ENCODE results near the gene TPSD1. TPM values are rescaled to one million over a fixed set of nuclear protein-coding genes. Genes with fewer than 3 reads are reported as not detected.

The TPSD1 gene
- total RNA-seq, 1 experiment from 2014 or later = not detected

GRCh38 chr16:1212616-1213194, 43.2 kb upstream of the TPSD1 start:
- H3K27ac Mint-ChIP-seq = no peak overlapping the region
- WGBS (ENCODE audit: extremely low coverage, insufficient read length, low lambda C conversion rate) = no CpG with 5 or more reads among the region's 40 CpGs
- no peaks in the 10 kb centered on the region for H3K23me2 ChIP-seq (ENCODE audit: insufficient read length, low read depth, low read length, poor library complexity, severe bottlenecking)
- H2BK15ac ChIP-seq (ENCODE audit: low read depth, low read length) = no peak overlapping the region
- no peak overlapping the region for H3K14ac ChIP-seq (ENCODE audit: insufficient read depth, low read length)
- H3K9me3 Mint-ChIP-seq = no peaks in the 10 kb centered on the region
- DNase-seq = no peak
- no peaks in the 10 kb centered on the region for H3K27me3 ChIP-seq (ENCODE audit: insufficient read depth, low read length)
- TF ChIP-seq, protein P1, sequence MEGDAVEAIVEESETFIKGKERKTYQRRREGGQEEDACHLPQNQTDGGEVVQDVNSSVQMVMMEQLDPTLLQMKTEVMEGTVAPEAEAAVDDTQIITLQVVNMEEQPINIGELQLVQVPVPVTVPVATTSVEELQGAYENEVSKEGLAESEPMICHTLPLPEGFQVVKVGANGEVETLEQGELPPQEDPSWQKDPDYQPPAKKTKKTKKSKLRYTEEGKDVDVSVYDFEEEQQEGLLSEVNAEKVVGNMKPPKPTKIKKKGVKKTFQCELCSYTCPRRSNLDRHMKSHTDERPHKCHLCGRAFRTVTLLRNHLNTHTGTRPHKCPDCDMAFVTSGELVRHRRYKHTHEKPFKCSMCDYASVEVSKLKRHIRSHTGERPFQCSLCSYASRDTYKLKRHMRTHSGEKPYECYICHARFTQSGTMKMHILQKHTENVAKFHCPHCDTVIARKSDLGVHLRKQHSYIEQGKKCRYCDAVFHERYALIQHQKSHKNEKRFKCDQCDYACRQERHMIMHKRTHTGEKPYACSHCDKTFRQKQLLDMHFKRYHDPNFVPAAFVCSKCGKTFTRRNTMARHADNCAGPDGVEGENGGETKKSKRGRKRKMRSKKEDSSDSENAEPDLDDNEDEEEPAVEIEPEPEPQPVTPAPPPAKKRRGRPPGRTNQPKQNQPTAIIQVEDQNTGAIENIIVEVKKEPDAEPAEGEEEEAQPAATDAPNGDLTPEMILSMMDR (conservative IDR thresholded peaks at IDR 0.05) = no peak
- no peak overlapping the region for H3K56ac ChIP-seq (ENCODE audit: insufficient read length, low read depth, low read length)
- no peaks in the 10 kb centered on the region for H3K4me1 ChIP-seq (ENCODE audit: insufficient read depth, low read length)
- no peak overlapping the region for H3K23ac ChIP-seq (ENCODE audit: insufficient read length, low read depth, low read length)
- no peak overlapping the region for H3K9ac ChIP-seq (ENCODE audit: extremely low read depth, insufficient read length, low read length)
- no peaks in the 10 kb centered on the region for H3K4me1 Mint-ChIP-seq
- no peak overlapping the region for H2BK120ac ChIP-seq (ENCODE audit: low read depth, low read length, poor library complexity, severe bottlenecking)
- no peak overlapping the region for H4K91ac ChIP-seq (ENCODE audit: insufficient read length, low read depth, low read length)
- H2AK5ac ChIP-seq (ENCODE audit: insufficient read length, low read length) = no peak overlapping the region
- H3K4ac ChIP-seq (ENCODE audit: low read depth, low read length) = no peak overlapping the region
- H2BK5ac ChIP-seq (ENCODE audit: insufficient read length, low read length) = no peak overlapping the region
- no peaks in the 10 kb centered on the region for H3K79me1 ChIP-seq (ENCODE audit: insufficient read depth, low read depth, low read length, poor library complexity, severe bottlenecking)
- no peak overlapping the region for H2BK12ac ChIP-seq (ENCODE audit: insufficient read length, low read depth, low read length)
- no peak overlapping the region for H3K18ac ChIP-seq (ENCODE audit: insufficient read length, low read depth, low read length)
- no peaks in the 10 kb centered on the region for H3K79me2 ChIP-seq (ENCODE audit: insufficient read depth, low read length)
- H2BK20ac ChIP-seq (ENCODE audit: low read depth, low read length, poor library complexity, severe bottlenecking) = no peak overlapping the region
- H3K36me3 Mint-ChIP-seq (ENCODE audit: insufficient read depth in 1 of 3, low read depth in 3 of 3) = peaks cover 0 to 43% (median 34%) of the 10 kb centered on the region in 3 experiments; a peak in 6 of 7 replicates
- H3K4me2 ChIP-seq (ENCODE audit: insufficient read depth, insufficient read length, low read length) = no peak overlapping the region
- H3K9me3 ChIP-seq (ENCODE audit: control insufficient read depth, low read depth, low read length) = no peaks in the 10 kb centered on the region
- H4K20me1 ChIP-seq (ENCODE audit: control insufficient read depth, insufficient read depth, insufficient read length) = peaks cover 3% of the 10 kb centered on the region
- no peak overlapping the region for H3K27ac ChIP-seq (ENCODE audit: insufficient read length, low read depth, low read length)
- H3K27me3 Mint-ChIP-seq (ENCODE audit: low read depth) = no peaks in the 10 kb centered on the region
- H4K5ac ChIP-seq (ENCODE audit: insufficient read length, low read depth, low read length) = no peak overlapping the region
- H3K4me3 Mint-ChIP-seq = no peak overlapping the region
- H2AFZ ChIP-seq (ENCODE audit: low read length) = no peak overlapping the region
- H4K8ac ChIP-seq (replicated peaks; ENCODE audit: insufficient read length, low read depth, low read length) = no peak overlapping the region
- no peak overlapping the region for H3T11ph ChIP-seq (ENCODE audit: low read length)
